Esophagus squamous epithelium (tissue), 4 donors: Measurements from ENCODE around the gene PLD4.

Source experiments
- CTCF ChIP-seq, 6 experiments: fragments of 450-650 bp in 4 of 6; fragments of 200-600 bp in 2 of 6; sonication (generic) in 2 of 6; IDR thresholded peaks; one replicate each; pipeline ENCODE4 v1.5.1; 2016 to 2019; ENCODE audit warnings: antibody characterized with exemption in 6 of 6, mild to moderate bottlenecking in 4 of 6, moderate library complexity in 4 of 6
- POLR2A ChIP-seq, 4 donors: fragments of 450-650 bp; IDR thresholded peaks; one replicate each; pipeline ENCODE4 v1.6.1; 2017; ENCODE audit warnings: antibody characterized with exemption in 4 of 4, mild to moderate bottlenecking in 4 of 4, moderate library complexity in 3 of 4

- TF ChIP-seq CTCF (IDR thresholded peaks at IDR 0.05) (no peak), POLR2A (IDR thresholded peaks at IDR 0.05) (no peak)
Measured at GRCh38 chr14:104875412-104875751, 49.3 kb upstream of the PLD4 start.
